Neural cell (in vitro differentiated cells): ENCODE results near the gene SEC23A. TPM values are rescaled to one million over a fixed set of nuclear protein-coding genes. Genes with fewer than 3 reads are reported as not detected.
"Not testable (repeated sequence)": the region's sequence is repeated elsewhere in the genome, so short reads cannot be mapped to it uniquely, and the experiment has no call there.

ENCODE experiments used
- H2AFZ ChIP-seq: fragments of 200-600, 300-800 bp; sonication (generic), shearing (Covaris generic); 2 replicates; pipeline ENCODE4 v1.6.0; 2014; ENCODE audit warnings: low read depth, mild to moderate bottlenecking, antibody characterized with exemption, low read length, moderate library complexity
- H3F3A ChIP-seq: fragments of 200-600 bp; shearing (Covaris generic); 2 replicates; pipeline ENCODE4 v1.6.1; 2016; ENCODE audit warnings: mild to moderate bottlenecking, moderate library complexity, mixed read lengths, antibody characterized with exemption, low read length; ENCODE audit not compliant: insufficient read depth, poor library complexity, severe bottlenecking
- H3K27ac ChIP-seq: fragments of 200-600, 300-800 bp; sonication (generic), shearing (Covaris generic); 2 replicates; pipeline ENCODE4 v1.5.1; 2014; ENCODE audit warnings: mild to moderate bottlenecking, low read length, moderate library complexity
- H3K27me3 ChIP-seq: fragments of 300-800, 200-600 bp; sonication (generic), shearing (Covaris generic); 2 replicates; pipeline ENCODE4 v1.6.0; 2014; ENCODE audit warnings: mild to moderate bottlenecking, low read depth, low read length, moderate library complexity; ENCODE audit not compliant: insufficient read depth
- H3K36me3 ChIP-seq: fragments of 300-800, 200-600 bp; sonication (generic), shearing (Covaris generic); 2 replicates; pipeline ENCODE4 v1.5.1; 2014; ENCODE audit warnings: mild to moderate bottlenecking, antibody characterized with exemption, low read length, moderate library complexity; ENCODE audit not compliant: insufficient read depth
- H3K4me2 ChIP-seq: fragments of 300-800, 200-600 bp; sonication (generic), shearing (Covaris generic); 2 replicates; pipeline ENCODE4 v1.6.0; 2014; ENCODE audit warnings: mild to moderate bottlenecking, low read length
- H3K4me3 ChIP-seq: fragments of 300-800, 200-600 bp; sonication (generic), shearing (Covaris generic); 2 replicates; pipeline ENCODE4 v1.5.1; 2014; ENCODE audit warnings: mild to moderate bottlenecking, low read length, moderate library complexity
- H3K79me2 ChIP-seq: fragments of 200-600 bp; shearing (Covaris generic); replicated peaks from 2 replicates; pipeline ENCODE4 v1.6.0; 2014; ENCODE audit warnings: mild to moderate bottlenecking, low read length, moderate library complexity; ENCODE audit not compliant: insufficient read depth
- H3K9ac ChIP-seq: fragments of 300-800, 200-600 bp; sonication (generic), shearing (Covaris generic); 2 replicates; pipeline ENCODE4 v1.6.1; 2016; ENCODE audit warnings: mild to moderate bottlenecking, low read length, mixed read lengths
- H3K9me2 ChIP-seq: fragments of 200-600 bp; shearing (Covaris generic); 2 replicates; pipeline ENCODE4 v1.6.1; 2016; ENCODE audit warnings: mild to moderate bottlenecking, low read length, mixed read lengths; ENCODE audit not compliant: insufficient read depth
- H3K9me3 ChIP-seq: fragments of 200-600, 300-800 bp; sonication (generic), shearing (Covaris generic); 2 replicates; pipeline ENCODE4 v1.6.1; 2016; ENCODE audit warnings: mild to moderate bottlenecking, mixed run types, low read length, moderate library complexity, mixed read lengths
- H4K20me1 ChIP-seq: fragments of 200-600 bp; shearing (Covaris generic); 2 replicates; pipeline ENCODE4 v1.6.1; 2016; ENCODE audit warnings: mild to moderate bottlenecking, mixed run types; ENCODE audit not compliant: insufficient read depth
- EP300 ChIP-seq: fragments of 450-650 bp; conservative IDR thresholded peaks from 2 replicates; pipeline ENCODE4 v1.6.1; 2014; ENCODE audit warnings: antibody characterized with exemption, mild to moderate bottlenecking, moderate library complexity; ENCODE audit not compliant: poor library complexity, severe bottlenecking
- EZH2 ChIP-seq: fragments of 200-600, 300-800 bp; shearing (Covaris generic), sonication (generic); IDR thresholded peaks from 2 replicates; pipeline ENCODE4 v1.6.1; 2014; ENCODE audit warnings: antibody characterized with exemption, low read length, borderline replicate concordance, mild to moderate bottlenecking; ENCODE audit not compliant: insufficient read depth, poor library complexity, severe bottlenecking
- MXI1 ChIP-seq: fragments of 450-650 bp; conservative IDR thresholded peaks from 2 replicates; pipeline ENCODE4 v1.6.1; 2014; ENCODE audit warnings: antibody characterized with exemption, mild to moderate bottlenecking; ENCODE audit not compliant: poor library complexity, severe bottlenecking
- POLR2AphosphoS5 ChIP-seq: IDR thresholded peaks from 2 replicates; pipeline ENCODE4 v1.6.1; 2012
- RAD21 ChIP-seq: fragments of 450-650 bp; conservative IDR thresholded peaks from 2 replicates; pipeline ENCODE4 v1.6.1; 2014; ENCODE audit warnings: antibody characterized with exemption, mild to moderate bottlenecking, moderate library complexity
- SMC3 ChIP-seq: fragments of 450-650 bp; conservative IDR thresholded peaks from 2 replicates; pipeline ENCODE4 v1.6.1; 2014; ENCODE audit warnings: antibody characterized with exemption, mild to moderate bottlenecking, moderate library complexity; ENCODE audit not compliant: poor library complexity
- TAF1 ChIP-seq: IDR thresholded peaks from 2 replicates; pipeline ENCODE4 v1.6.1; 2012; ENCODE audit warnings: low read depth
- polyA plus RNA-seq: library from polyadenylated mRNA; depleted of rRNA; stranded (reverse); fragments of >200 nt; gene quantifications from 2 replicates; pipeline ENCODE4 v1.2.3, GENCODE V29; 2014
- TF ChIP-seq, protein P1 (sequence below): fragments of 450-650 bp; IDR thresholded peaks from 2 replicates; pipeline ENCODE4 v1.5.1; 2014; ENCODE audit warnings: antibody characterized with exemption, mild to moderate bottlenecking, moderate library complexity; ENCODE audit not compliant: poor library complexity, severe bottlenecking
- TF ChIP-seq, protein P2 (sequence below): IDR thresholded peaks from 2 replicates; pipeline ENCODE4 v1.6.1; 2012; ENCODE audit warnings: borderline replicate concordance

SEC23A gene
- polyA plus RNA-seq, 1 donor from 2014 or later: 107 TPM

DNA sequence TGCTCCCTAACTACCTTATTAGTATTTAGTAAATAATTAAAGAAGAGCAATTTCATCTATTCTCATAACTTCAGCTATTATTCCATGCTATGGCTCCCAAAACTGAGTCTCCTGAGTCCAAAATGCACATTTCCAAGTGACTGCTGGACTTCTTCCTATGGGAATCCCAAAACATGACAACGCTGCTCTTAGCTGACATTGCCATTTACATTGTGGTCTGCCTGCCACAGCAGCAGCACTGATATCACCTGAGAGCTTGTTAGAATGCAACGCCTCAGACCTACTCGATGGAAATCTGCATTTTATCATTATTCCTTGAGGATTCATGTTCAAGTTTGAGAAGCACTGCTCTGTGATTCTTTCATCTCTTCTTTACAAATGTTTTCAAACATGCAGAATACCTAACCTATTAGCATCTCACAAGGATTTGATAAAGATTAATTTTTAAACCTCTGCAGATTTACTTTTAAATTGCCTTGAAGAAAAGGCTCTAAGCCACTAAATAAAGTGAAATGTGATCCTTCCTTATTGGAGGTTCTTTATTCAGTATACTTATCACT is 77.7 kb downstream of the SEC23A start:
- no peak overlapping the region for H3K4me3 ChIP-seq
- no peaks in the 10 kb centered on the region for H3K27me3 ChIP-seq
- H3K79me2 ChIP-seq: no peaks in the 10 kb centered on the region
- H3K27ac ChIP-seq: no peak overlapping the region
- H4K20me1 ChIP-seq: no peaks in the 10 kb centered on the region
- H2AFZ ChIP-seq: no peak overlapping the region
- H3F3A ChIP-seq: no peaks in the 10 kb centered on the region
- H3K9ac ChIP-seq: no peak overlapping the region
- TF ChIP-seq SMC3 (no peak), EP300 (no peak), MXI1 (no peak), EZH2 (no peak), POLR2AphosphoS5 (no peak), TAF1 (no peak), RAD21 (no peak)
- TF ChIP-seq, protein P1, sequence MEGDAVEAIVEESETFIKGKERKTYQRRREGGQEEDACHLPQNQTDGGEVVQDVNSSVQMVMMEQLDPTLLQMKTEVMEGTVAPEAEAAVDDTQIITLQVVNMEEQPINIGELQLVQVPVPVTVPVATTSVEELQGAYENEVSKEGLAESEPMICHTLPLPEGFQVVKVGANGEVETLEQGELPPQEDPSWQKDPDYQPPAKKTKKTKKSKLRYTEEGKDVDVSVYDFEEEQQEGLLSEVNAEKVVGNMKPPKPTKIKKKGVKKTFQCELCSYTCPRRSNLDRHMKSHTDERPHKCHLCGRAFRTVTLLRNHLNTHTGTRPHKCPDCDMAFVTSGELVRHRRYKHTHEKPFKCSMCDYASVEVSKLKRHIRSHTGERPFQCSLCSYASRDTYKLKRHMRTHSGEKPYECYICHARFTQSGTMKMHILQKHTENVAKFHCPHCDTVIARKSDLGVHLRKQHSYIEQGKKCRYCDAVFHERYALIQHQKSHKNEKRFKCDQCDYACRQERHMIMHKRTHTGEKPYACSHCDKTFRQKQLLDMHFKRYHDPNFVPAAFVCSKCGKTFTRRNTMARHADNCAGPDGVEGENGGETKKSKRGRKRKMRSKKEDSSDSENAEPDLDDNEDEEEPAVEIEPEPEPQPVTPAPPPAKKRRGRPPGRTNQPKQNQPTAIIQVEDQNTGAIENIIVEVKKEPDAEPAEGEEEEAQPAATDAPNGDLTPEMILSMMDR: no peak
- TF ChIP-seq, protein P2, sequence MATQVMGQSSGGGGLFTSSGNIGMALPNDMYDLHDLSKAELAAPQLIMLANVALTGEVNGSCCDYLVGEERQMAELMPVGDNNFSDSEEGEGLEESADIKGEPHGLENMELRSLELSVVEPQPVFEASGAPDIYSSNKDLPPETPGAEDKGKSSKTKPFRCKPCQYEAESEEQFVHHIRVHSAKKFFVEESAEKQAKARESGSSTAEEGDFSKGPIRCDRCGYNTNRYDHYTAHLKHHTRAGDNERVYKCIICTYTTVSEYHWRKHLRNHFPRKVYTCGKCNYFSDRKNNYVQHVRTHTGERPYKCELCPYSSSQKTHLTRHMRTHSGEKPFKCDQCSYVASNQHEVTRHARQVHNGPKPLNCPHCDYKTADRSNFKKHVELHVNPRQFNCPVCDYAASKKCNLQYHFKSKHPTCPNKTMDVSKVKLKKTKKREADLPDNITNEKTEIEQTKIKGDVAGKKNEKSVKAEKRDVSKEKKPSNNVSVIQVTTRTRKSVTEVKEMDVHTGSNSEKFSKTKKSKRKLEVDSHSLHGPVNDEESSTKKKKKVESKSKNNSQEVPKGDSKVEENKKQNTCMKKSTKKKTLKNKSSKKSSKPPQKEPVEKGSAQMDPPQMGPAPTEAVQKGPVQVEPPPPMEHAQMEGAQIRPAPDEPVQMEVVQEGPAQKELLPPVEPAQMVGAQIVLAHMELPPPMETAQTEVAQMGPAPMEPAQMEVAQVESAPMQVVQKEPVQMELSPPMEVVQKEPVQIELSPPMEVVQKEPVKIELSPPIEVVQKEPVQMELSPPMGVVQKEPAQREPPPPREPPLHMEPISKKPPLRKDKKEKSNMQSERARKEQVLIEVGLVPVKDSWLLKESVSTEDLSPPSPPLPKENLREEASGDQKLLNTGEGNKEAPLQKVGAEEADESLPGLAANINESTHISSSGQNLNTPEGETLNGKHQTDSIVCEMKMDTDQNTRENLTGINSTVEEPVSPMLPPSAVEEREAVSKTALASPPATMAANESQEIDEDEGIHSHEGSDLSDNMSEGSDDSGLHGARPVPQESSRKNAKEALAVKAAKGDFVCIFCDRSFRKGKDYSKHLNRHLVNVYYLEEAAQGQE: no peak
- no peaks in the 10 kb centered on the region for H3K9me2 ChIP-seq
- H3K9me3 ChIP-seq: no peaks in the 10 kb centered on the region
- H3K36me3 ChIP-seq: peaks cover 7% of the 10 kb centered on the region
- no peak overlapping the region for H3K4me2 ChIP-seq

DNA sequence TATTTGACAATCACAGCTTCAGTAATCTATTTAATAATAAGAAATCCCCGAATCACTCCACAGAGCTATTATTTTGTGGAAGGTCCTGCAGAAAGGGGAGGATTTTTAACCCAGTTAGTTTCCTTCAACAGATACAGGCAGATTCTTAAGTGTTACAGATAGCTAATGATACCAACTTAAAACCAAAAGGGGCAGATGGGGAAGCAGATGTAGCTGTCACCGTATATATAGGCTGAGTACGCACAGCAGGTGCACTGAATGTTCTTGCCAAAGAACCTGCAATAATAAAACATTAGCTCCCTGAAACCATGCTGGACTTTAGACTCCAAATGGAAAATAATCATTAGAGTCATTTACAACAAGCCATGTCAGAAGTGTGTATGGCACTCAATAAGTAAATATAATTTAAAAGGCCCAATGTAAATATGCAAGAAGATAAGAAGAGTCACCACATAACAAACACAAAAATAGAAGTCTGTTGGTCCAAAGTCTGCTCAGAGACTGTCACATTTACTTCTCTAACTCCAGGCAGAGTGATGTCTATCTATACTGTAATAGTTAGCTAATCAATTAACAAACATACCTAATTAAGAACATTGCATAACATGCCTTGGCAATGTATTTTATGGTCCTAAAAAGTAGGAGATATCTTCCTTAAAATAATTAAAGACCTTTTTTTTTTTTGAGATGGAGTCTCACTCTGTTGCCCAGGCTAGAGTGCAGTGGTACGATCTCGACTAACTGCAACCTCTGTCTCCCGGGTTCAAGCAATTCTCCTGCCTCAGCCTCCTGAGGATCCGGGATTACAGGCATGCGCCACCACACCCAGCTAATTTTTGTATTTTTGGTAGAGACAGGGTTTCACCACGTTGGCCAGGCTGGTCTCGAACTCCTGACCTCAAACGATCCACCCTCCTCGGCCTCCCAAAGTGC is 78.8 kb downstream of the SEC23A start:
- Histone ChIP-seq H4K20me1 (no peaks in the 10 kb centered on the region), H3K9me3 (no peaks in the 10 kb centered on the region), H3K4me3 (no peak overlapping the region), H3K36me3 (no peaks in the 10 kb centered on the region), H3K27ac (no peak overlapping the region), H2AFZ (no peak overlapping the region), H3K9ac (no peak overlapping the region), H3K4me2 (no peak overlapping the region), H3K9me2 (no peaks in the 10 kb centered on the region), H3K79me2 (no peaks in the 10 kb centered on the region), H3F3A (no peaks in the 10 kb centered on the region), H3K27me3 (no peaks in the 10 kb centered on the region)
- TF ChIP-seq EP300 (no peak), POLR2AphosphoS5 (peak; percentile 66)

DNA sequence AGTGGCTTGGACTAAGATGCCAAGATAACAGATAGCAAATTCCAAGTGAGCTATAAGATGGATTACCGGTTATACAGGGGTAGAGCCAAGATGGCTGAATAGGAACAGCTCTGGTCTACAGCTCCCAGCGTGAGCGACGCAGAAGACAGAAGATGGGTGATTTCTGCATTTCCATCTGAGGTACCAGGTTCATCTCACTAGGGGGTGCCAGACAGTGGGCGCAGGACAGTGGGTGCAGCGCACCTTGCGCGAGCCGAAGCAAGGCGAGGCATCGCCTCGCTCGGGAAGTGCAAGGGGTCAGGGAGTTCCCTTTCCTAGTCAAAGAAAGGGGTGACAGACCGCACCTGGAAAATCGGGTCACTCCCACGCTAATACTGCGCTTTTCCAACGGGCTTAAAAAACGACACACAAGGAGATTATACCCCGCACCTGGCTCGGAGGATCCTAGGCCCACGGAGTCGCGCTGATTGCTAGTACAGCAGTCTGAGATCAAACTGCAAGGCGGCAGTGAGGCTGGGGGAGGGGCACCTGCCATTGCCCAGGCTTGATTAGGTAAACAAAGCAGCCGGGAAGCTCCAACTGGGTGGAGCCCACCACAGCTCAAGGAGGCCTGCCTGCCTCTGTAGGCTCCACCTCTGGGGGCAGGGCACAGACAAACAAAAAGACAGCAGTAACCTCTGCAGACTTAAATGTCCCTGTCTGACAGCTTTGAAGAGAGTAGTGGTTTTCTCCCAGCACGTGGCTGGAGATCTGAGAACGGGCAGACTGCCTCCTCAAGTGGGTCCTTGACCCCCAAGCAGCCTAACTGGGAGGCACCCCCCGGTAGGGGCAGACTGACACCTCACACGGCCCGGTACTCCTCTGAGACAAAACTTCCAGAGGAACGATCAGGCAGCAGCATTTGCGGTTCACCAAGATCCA is 85.7 kb downstream of the SEC23A start:
- H3K4me2 ChIP-seq, H2AFZ ChIP-seq: not testable (repeated sequence)

More for the DNA sequence above, 85.7 kb downstream of the SEC23A start:
- H3K4me3 ChIP-seq, H3K27me3 ChIP-seq, H3F3A ChIP-seq, H3K9me3 ChIP-seq, H3K9ac ChIP-seq, H3K27ac ChIP-seq, H3K36me3 ChIP-seq, H4K20me1 ChIP-seq, H3K79me2 ChIP-seq, H3K9me2 ChIP-seq: not testable (repeated sequence)
